ENCODE results near the gene CACNA1I. TPM values are rescaled to one million over a fixed set of nuclear protein-coding genes. Genes with fewer than 3 reads are reported as not detected.
A peak's percentile ranks its signal among the peaks of the same experiment; 100 is the strongest.

CACNA1I gene
- total and polyA plus RNA-seq, 2 of the 8 experiments (the other 6 are each of a cell fraction or from before 2014, with no cell fraction given): 0.77 to 1.2 TPM

DNA sequence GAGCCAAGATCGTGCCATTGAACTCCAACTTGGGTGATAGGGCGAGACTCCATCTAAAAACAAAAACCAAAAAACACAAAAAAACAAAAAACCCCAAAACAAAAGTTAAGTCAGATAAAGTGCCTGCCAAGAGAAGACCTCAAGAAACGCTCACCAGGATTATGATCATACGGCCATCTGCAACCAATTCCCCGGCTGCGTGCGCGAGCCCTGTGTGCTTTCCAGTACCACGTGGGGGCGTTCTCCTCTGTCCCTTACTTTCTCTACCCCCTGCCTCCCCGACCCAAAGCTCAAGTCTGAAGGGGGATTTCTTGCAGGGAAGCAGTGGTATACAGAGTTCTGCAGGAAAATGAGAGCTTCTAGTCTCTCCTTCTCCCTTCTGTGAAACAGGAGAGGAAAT lies 27.5 kb upstream of the CACNA1I start (continued):
- TF ChIP-seq RAD21 (IDR thresholded peaks at IDR 0.05 in 1 of 2, conservative IDR thresholded peaks at IDR 0.05 in 1 of 2; ENCODE audit: low read depth in 2 of 2, low read length in 2 of 2) (peak; percentile 75 to 78), SUZ12 (IDR thresholded peaks at IDR 0.05; ENCODE audit: low read length) (no peak), POLR2AphosphoS5 (IDR thresholded peaks at IDR 0.05; ENCODE audit: low read depth, low read length) (no peak), TEAD4 (IDR thresholded peaks at IDR 0.05; ENCODE audit: low read depth, low read length) (no peak)
